H1 (cell line): ENCODE results near the gene VWA5B2. TPM values are rescaled to one million over a fixed set of nuclear protein-coding genes. Genes with fewer than 3 reads are reported as not detected.

Experiments
- POLR2AphosphoS5 ChIP-seq: IDR thresholded peaks from 2 replicates; pipeline ENCODE4 v1.6.1; 2011; ENCODE audit warnings: low read depth, low read length
- RNF2 ChIP-seq: fragments of 200-900, 300-1000 bp; sonication (generic); IDR thresholded peaks from 2 replicates; pipeline ENCODE4 v1.7.1; 2016; ENCODE audit warnings: borderline replicate concordance, low read depth, mild to moderate bottlenecking, antibody characterized with exemption, low read length; ENCODE audit not compliant: poor library complexity, severe bottlenecking; ENCODE audit errors: missing control alignments
- ZNF274 ChIP-seq: IDR thresholded peaks from 2 replicates; pipeline ENCODE4 v1.7.0; 2012; ENCODE audit warnings: low read length, borderline replicate concordance; ENCODE audit errors: extremely low read depth
- polyA plus RNA-seq, 7 experiments: library from polyadenylated mRNA; depleted of rRNA in 3 of 7; stranded (reverse) in 5 of 7; unstranded in 2 of 7; fragments of >200 nt in 5 of 7; fragments of 200-250 nt in 2 of 7; gene quantifications; 1 replicate in 5 of 7; 2 replicates in 1 of 7; 4 replicates in 1 of 7; pipeline versions ENCODE4 v1.2.1 to v1.2.3, GENCODE V29; 2011 to 2013; ENCODE audit warnings: missing spikeins in 2 of 7, mixed read lengths in 2 of 7
- total RNA-seq: library from RNA; stranded (reverse); fragmentation: NEBNext Ultra II Directional; extraction: Animal tissue kit (Norgen Biotek cat#: 25700); gene quantifications from 2 replicates; pipeline ENCODE4 v1.2.1, GENCODE V29; 2021

Gene VWA5B2
- total and polyA plus RNA-seq, 2 of the 8 experiments (the other 6 are each of a cell fraction or from before 2014, with no cell fraction given) = 0.53 to 0.56 TPM

GRCh38 chr3:184228376-184229137, 828 bp upstream of the VWA5B2 start (continued):
- TF ChIP-seq ZNF274 (no peak), POLR2AphosphoS5 (no peak), RNF2 (no peak)
